Esophagus muscularis mucosa (tissue), 4 donors: ENCODE results near the gene GTF2H3. TPM values are rescaled to one million over a fixed set of nuclear protein-coding genes. Genes with fewer than 3 reads are reported as not detected.

ENCODE experiments used
- DNase-seq: peaks from one replicate; pipeline ENCODE4 v3.0.0-alpha.2; 2017; ENCODE audit errors: extremely low spot score
- H3K27ac ChIP-seq, 4 donors: fragments of 200-600 bp; sonication (generic); replicated peaks in 1 of 4; 1 replicate in 3 of 4; 2 replicates in 1 of 4; pipeline ENCODE4 v1.5.1; 2016 to 2019; ENCODE audit warnings: mild to moderate bottlenecking in 1 of 4
- H3K27me3 ChIP-seq, 4 donors: fragments of 200-600 bp; sonication (generic); one replicate each; pipeline versions ENCODE4 v1.5.1 to v1.6.0; 2016 to 2019
- H3K36me3 ChIP-seq, 4 donors: fragments of 200-600 bp; sonication (generic); one replicate each; pipeline ENCODE4 v1.5.1; 2016 to 2019
- H3K4me1 ChIP-seq, 4 donors: fragments of 200-600 bp; sonication (generic); one replicate each; pipeline ENCODE4 v1.5.1; 2016 to 2019
- H3K4me3 ChIP-seq, 4 donors: fragments of 200-600 bp; sonication (generic); 1 replicate in 2 of 4; 2 replicates in 2 of 4; pipeline ENCODE4 v1.5.1; 2016 to 2019; ENCODE audit warnings: mild to moderate bottlenecking in 4 of 4, moderate library complexity in 1 of 4
- H3K9me3 ChIP-seq, 4 donors: fragments of 200-600 bp; sonication (generic); 1 replicate in 3 of 4; 2 replicates in 1 of 4; pipeline ENCODE4 v1.5.1; 2016 to 2019
- EP300 ChIP-seq: sonication (generic); formaldehyde crosslinking; IDR thresholded peaks from one replicate; pipeline ENCODE4 v1.6.1; 2017; ENCODE audit warnings: antibody characterized with exemption
- POLR2A ChIP-seq: fragments of 450-650 bp; IDR thresholded peaks from one replicate; pipeline ENCODE4 v1.6.1; 2017; ENCODE audit warnings: antibody characterized with exemption, moderate library complexity, mild to moderate bottlenecking, low read depth
- POLR2AphosphoS5 ChIP-seq, 2 donors: sonication (generic); formaldehyde crosslinking; IDR thresholded peaks; one replicate each; pipeline ENCODE4 v1.6.1; 2017; ENCODE audit warnings: antibody characterized with exemption in 2 of 2
- WGBS: methylation state at CpG from one replicate; pipeline ENCODE4 v1.1.5; 2018; 5-methylcytosine and 5-hydroxymethylcytosine counted together
- intact Hi-C: fragments of 100-400 bp; cut with DNase I; formaldehyde crosslinking; loops from one replicate; pipeline ENCODE4 v1.15.1; 2023
- total RNA-seq, 4 donors: library from RNA; depleted of rRNA; stranded (reverse); fragments of >200 nt; gene quantifications; one replicate each; pipeline versions ENCODE4 v1.1.0 to v1.2.1, GENCODE V29; 2016
- TF ChIP-seq, protein P1 (sequence below), 3 experiments: fragments of 200-600 bp in 2 of 3; fragments of 450-650 bp in 1 of 3; sonication (generic) in 2 of 3; IDR thresholded peaks; one replicate each; pipeline ENCODE4 v1.5.1; 2017 to 2019; ENCODE audit warnings: antibody characterized with exemption in 3 of 3, mild to moderate bottlenecking in 2 of 3, moderate library complexity in 1 of 3

Gene GTF2H3
- total RNA-seq, 4 donors from 2014 or later = 9.9 to 24.3 (median 18.7) TPM

GRCh38 chr12:123598522-123598921 is 35.1 kb upstream of the GTF2H3 start:
- Histone ChIP-seq H3K27ac (no peak overlapping the region), H3K36me3 (peaks cover 19 to 56% (median 50%) of the 10 kb centered on the region in 4 donors), H3K27me3 (no peaks in the 10 kb centered on the region), H3K4me1 (peaks cover 20 to 31% (median 27%) of the 10 kb centered on the region in 4 donors), H3K9me3 (no peaks in the 10 kb centered on the region), H3K4me3 (no peak overlapping the region)
- WGBS = 90% methylated on average over 3 of the region's 3 CpGs
- no peak for DNase-seq
- intact Hi-C loops = no loop called here
- TF ChIP-seq POLR2A = no peak
- TF ChIP-seq POLR2AphosphoS5 (IDR thresholded peaks at IDR 0.05) = no peak
- TF ChIP-seq, protein P1, sequence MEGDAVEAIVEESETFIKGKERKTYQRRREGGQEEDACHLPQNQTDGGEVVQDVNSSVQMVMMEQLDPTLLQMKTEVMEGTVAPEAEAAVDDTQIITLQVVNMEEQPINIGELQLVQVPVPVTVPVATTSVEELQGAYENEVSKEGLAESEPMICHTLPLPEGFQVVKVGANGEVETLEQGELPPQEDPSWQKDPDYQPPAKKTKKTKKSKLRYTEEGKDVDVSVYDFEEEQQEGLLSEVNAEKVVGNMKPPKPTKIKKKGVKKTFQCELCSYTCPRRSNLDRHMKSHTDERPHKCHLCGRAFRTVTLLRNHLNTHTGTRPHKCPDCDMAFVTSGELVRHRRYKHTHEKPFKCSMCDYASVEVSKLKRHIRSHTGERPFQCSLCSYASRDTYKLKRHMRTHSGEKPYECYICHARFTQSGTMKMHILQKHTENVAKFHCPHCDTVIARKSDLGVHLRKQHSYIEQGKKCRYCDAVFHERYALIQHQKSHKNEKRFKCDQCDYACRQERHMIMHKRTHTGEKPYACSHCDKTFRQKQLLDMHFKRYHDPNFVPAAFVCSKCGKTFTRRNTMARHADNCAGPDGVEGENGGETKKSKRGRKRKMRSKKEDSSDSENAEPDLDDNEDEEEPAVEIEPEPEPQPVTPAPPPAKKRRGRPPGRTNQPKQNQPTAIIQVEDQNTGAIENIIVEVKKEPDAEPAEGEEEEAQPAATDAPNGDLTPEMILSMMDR (IDR thresholded peaks at IDR 0.05) = no peak
- no peak for TF ChIP-seq EP300

GRCh38 chr12:123599310-123599709 is 34.3 kb upstream of the GTF2H3 start:
- Histone ChIP-seq H3K27me3 (no peaks in the 10 kb centered on the region), H3K9me3 (no peaks in the 10 kb centered on the region), H3K27ac (no peak overlapping the region), H3K4me3 (no peak overlapping the region), H3K36me3 (peaks cover 12 to 52% (median 46%) of the 10 kb centered on the region in 4 donors), H3K4me1 (peaks cover 21 to 39% (median 35%) of the 10 kb centered on the region in 4 donors)
- TF ChIP-seq, protein P1 (IDR thresholded peaks at IDR 0.05) = no peak
- TF ChIP-seq EP300 (no peak), POLR2A (no peak), POLR2AphosphoS5 (IDR thresholded peaks at IDR 0.05) (no peak)
- 96% methylated on average over 1 of the region's 1 CpG for WGBS
- no peak for DNase-seq
- intact Hi-C loops = no loop called here

DNA sequence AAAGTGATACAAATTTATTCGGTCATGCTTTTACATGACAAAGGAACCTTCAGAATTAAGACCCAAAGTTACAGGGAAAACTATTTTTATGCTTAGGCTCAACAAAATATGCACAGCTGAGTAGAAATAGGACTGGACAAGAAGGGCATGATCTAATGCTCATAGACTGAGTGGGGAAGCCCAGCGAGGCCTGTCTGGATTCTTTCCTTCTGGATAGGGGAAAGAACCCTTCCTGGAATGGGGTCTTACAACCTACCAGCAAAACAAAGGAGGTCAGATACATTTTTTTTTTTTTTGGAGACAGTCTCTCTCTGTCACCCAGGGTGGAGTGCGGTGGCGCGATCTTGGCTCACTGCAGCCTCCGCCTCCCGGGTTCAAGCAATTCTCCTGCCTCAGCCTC is 33.9 kb upstream of the GTF2H3 start:
- Histone ChIP-seq H3K27me3 (no peaks in the 10 kb centered on the region), H3K4me3 (no peak overlapping the region), H3K36me3 (peaks cover 12 to 50% (median 43%) of the 10 kb centered on the region in 4 donors), H3K9me3 (no peaks in the 10 kb centered on the region), H3K27ac (no peak overlapping the region), H3K4me1 (peaks cover 21 to 40% (median 36%) of the 10 kb centered on the region in 4 donors)
- intact Hi-C loops = no loop called here
- 93% methylated on average over 7 of the region's 7 CpGs for WGBS
- DNase-seq = no peak
- no peak for TF ChIP-seq POLR2A
- TF ChIP-seq EP300 = no peak
- TF ChIP-seq POLR2AphosphoS5 (IDR thresholded peaks at IDR 0.05) = no peak
- TF ChIP-seq, protein P1 (IDR thresholded peaks at IDR 0.05) = no peak

- H3K36me3 ChIP-seq = peaks cover 7 to 44% (median 39%) of the 10 kb centered on the region in 4 donors
- no peaks in the 10 kb centered on the region for H3K27me3 ChIP-seq
- TF ChIP-seq POLR2A (no peak), POLR2AphosphoS5 (IDR thresholded peaks at IDR 0.05) (peak; percentile 88 to 94), EP300 (no peak)
- TF ChIP-seq, protein P1 (IDR thresholded peaks at IDR 0.05) = peak; percentile 48 to 70 (median 58)
- peak; percentile 95 for DNase-seq
- intact Hi-C loops = no loop called here
- under 1% methylated on average over 25 of the region's 81 CpGs for WGBS
- H3K27ac ChIP-seq = peak within 1 kb of the TSS; percentile 78 to 91 (median 86)
- H3K4me3 ChIP-seq = peak within 1 kb of the TSS; percentile 76 to 97 (median 90)
- H3K9me3 ChIP-seq = no peaks in the 10 kb centered on the region
- H3K4me1 ChIP-seq = peaks cover 21 to 34% (median 30%) of the 10 kb centered on the region in 4 donors
Observed at GRCh38 chr12:123601602-123602489, 31.8 kb upstream of the GTF2H3 start, which contains the start of gene DDX55. DDX55 (plus strand) TSS chr12:123602099; CDS start chr12:123602149, 50 bp downstream.
